HG03354 (cell line): ENCODE results near the gene SQOR.
A peak's percentile ranks its signal among the peaks of the same experiment; 100 is the strongest.
"Not testable (repeated sequence)": the region's sequence is repeated elsewhere in the genome, so short reads cannot be mapped to it uniquely, and the experiment has no call there.

Source experiments
- ATAC-seq: cut with Tn5 transposase; IDR thresholded peaks from one replicate; pipeline ENCODE4 v1.9.1; 2021; ENCODE audit warnings: mild to moderate bottlenecking; ENCODE audit not compliant: unreplicated experiment, poor library complexity, severe bottlenecking

SQOR gene

DNA sequence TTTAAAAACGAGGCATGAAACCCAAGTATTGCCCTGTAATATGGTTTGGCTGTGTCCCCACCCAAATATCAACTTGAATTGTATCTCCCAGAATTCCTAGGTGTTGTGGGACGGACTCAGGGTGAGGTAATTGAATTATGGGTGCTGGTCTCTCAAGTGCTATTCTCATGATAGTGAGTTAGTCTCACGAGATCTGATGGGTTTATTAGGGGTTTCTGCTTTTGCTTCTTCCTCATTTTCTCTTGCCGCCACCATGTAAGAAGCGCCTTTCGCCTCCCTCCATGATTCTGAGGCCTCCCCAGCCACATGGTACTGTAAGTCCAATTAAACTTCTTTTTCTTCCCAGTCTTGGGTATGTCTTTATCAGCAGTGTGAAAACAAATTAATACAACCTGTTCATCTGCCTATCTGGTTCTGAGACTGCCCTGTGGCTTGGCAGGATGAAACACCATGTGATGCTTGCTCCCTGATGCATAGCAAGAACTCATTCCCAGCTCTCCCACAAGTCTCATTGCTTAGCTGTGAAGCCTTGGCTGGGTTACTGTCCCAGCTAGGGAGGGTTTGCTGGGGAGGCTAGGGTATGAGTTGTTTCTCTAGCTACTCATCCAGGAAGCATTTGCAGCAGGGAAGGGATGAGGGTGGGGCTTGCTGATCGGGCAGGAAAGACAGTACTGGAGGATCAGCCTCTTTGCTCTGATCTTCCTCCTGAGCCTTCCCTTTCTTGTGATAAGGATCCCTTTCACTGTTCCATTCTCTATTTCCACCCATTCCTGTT, 3.7 kb upstream of the SQOR start:
- ATAC-seq = no peak

DNA sequence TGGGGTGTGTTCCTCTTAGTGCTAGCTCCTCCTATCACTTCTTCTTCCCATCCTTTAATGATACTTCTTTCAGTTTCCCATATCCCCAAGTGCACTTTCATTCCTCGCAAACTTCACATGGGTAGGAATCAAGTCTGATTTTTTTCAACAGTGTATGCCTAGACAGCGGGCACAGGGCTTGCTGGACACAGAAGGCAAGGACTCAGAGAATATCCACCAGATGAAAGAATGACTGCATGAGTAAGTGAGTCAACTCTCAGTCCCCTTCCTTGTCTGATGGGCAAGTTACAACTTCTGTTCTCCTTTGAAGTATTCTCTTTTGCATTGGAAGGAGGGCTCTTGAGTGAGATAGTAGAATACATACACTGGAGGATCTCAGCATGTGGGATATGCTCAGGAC, 3.1 kb upstream of the SQOR start:
- no peak for ATAC-seq

DNA sequence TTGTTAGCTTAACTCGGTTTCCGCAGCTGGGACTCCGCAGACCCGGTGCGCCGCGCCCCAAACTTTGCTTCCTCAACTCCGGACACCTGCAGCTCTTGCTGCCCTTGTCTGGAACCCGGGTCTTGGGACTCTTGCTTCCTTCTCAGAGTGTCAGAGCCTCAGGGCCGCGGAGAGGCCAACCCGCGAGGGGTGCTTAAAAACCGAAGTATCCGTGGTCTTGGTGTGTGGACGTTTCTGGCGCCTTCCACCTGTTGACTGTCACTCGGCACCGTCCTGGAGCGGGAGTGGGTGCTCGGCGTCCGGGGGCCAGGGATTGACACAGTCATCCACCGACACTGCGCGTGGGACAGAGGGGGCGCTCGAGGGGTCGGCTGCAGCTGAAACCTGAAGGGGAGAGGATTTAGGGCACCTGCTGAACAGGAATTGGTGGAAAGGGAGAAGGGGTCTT, 386 bp downstream of the SQOR start:
- peak; percentile 57 for ATAC-seq

DNA sequence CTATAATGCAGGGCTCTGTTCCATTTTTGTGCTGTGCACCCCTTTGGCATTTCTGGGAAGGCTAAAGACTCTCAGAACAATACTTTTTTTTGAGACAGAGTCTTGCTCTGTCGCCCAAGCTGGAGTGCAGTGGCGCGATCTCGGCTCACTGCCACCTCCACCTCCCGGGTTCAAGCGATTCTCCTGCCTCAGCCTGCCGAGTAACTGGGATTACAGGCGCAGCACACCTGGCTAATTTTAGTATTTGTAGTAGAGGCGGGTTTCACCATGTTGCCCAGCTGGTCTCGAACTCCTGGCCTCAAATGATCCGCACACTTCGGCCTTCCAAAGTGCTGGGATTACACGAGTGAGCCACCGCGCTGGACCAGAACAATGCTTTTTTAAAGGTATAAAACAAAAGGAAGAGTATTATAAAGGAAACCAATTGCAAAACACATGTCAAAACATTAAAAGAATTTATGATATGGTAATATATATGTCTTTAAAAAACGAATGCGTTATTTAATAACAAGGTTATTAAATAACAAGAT, 999 bp downstream of the SQOR start:
- ATAC-seq = no peak

DNA sequence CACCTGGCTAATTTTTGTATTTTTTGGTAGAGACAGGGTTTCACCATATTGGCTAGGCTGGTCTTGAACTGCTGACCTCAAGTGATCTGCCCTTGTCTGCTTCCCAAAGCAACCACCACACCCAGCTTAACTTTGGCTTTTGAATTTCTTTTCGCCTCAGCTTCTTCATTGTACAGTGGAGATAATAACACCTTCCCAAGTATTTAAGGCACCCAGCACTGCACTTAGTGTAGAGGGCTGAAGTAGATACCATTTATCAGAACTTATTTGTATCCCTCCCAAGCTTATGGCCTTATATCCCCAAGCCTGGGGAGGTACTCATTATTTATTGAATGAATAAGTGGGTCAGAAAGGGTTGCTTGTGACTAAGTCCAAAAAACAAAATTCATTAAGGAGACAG, 2.3 kb downstream of the SQOR start:
- ATAC-seq = no peak

DNA sequence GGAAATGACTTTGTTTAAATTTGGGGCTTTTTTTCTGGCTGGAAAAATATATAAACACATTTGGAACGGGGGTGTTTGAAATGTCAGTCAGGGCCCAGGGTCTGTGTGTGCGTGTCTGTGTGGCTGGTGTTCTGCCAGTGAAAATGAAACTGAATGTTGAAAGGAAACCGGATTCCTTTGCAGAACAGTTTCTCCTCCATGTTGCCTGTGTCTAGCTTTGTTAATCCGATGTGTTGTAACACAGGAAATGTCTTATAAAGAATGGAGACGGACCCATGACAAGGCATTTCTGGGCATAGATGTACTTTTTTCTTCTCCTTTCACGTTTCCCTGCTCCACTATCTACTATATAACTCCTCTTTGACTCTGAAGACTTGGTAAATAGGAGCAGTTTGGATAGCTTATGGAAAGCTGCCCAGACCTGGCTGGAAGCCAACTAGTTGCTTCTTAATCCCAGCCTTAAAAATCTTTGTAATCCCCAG, 2.8 kb downstream of the SQOR start:
- ATAC-seq = peak; percentile 58

DNA sequence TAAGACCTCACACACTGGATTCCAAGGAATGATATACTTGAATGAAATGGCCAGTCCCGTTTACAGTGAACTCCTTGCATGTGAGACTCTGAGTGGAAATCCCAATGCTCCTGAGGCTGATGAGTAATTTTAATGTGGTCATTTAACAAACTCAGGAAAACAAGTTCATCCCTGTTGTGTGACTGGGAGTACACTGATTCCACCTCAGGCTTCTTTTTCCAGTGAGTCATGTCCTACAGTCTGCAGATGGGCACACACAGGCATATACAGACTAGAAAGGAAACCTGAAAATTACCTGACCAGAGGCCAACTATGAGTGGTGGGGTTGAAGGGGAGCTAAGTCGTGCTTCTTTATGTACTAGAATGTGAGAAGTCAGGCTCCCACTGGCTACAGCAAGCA, 5.8 kb downstream of the SQOR start:
- ATAC-seq = no peak

DNA sequence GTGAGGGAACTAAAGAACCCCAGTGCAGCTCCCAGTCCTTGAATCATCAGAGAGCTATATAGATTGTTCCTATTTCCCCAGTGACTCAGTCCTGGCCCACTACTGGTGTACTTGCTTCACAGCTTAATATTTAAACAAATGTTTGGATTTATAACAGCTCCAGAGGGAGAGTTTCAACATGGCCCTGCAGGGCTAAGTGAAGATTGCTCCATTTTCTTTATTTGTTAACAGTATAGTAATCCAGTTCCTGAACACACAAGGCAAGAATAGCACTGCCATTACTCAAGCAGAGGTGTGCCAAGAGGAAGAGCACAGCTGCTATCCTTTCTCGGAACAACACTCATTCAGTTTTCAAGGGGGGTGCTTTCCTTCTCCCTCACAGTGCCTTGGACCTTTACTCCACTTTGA, 6.5 kb downstream of the SQOR start:
- ATAC-seq = no peak

DNA sequence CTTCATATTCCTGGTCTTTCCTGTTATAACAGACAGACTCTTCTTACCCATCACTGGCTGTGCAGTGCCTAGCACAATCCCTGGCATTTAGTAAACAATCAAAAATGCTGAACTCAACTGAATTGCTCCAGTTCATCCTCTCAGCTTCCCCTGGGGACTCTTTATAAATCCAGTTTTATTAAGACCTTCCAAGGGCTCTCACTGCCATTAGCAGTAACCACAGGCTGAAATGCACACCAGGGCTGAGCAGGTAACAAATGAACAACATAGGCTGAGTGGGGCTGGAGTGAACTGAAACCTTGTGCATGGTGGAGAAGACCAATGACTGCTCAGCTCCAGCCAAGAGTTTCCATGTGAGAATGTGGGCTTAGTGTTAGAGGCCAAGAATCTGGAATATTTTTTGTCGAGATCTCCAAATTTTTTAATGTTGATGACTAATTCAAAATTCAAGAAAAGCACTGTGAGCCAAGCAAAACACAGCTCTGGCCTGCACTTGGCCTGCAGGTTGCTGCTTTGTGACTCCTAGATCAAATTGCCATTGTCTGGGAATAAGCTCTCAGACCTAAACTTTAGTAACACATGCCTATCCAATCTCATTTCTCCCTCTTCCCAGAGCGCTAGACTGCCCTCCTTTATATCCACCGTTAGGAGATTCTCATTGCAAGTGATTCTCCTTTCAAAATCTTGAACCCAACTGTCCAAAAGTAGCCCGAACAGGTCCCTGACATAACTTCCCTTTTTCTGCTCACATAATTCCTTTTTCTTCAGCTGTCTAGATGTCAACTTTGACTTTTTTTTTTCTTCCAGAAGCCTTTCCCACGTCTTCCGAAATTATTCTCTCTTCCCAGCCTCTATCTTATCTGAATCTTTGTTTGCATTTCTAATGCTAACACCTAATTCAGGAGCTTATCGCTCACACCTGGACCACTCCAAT, 7.4 kb downstream of the SQOR start:
- no peak for ATAC-seq

DNA sequence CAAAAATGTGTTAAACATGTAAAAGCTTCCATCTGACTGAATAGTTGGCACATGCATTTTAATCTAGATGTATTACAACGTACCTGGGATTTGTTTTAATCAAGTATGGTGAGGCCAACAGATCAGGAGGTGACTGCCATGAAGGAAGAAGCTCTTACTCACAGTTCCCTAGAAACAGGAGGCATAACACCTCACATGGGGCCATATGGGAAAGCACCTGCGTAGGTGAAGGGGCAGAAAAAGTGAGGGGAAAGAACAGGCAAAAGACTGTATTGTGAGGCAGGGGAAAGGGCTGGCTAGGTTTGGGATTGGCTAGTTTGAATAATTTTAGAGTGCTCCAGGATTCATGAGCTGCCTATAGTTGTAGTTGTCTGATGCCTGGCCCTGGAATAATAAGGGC, 9.6 kb downstream of the SQOR start:
- ATAC-seq = no peak

DNA sequence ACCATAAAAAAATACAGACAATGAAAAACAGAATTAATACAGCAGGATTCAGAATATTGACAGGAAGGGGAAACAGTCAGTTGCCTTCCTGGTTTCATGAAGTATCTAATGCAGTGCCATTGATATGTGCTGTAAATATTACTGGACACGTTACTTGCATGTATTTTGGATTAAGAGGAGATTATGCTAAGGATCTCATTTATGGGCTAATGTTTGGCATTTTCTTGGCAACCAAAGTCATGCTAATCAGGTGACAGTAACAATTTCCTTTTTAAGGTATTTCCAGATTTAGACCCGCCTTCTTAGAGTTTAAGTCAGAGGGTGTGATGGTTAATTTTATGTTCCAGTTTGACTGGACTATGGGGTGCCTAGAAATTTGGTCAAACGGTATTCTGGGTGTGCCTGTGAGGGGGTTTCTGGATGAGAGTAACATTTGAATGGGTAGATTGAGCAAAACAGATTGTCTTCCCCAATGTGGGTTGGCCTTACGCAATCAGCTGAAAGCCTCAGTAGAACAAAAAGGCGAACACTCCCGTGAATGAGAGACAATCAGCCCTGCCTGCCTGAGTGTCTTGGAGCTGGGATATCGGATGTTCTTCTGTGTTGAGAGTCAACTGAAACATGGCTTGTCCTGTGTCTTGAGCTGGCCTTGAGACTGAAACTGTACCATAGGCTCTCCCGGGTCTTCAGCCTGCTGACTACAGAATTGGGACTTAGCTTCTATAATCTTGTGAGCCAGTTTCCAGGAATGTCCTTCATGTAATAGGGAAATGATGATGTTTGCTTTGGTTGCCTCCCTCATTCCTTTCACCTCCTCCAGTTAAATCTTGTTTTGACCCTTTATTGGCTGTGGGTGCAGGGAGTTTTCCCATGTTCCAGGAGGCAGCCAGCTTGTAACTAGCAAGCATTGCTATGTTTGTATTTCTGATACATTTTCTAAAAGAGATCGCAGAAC, 10.5 kb downstream of the SQOR start:
- ATAC-seq = no peak

DNA sequence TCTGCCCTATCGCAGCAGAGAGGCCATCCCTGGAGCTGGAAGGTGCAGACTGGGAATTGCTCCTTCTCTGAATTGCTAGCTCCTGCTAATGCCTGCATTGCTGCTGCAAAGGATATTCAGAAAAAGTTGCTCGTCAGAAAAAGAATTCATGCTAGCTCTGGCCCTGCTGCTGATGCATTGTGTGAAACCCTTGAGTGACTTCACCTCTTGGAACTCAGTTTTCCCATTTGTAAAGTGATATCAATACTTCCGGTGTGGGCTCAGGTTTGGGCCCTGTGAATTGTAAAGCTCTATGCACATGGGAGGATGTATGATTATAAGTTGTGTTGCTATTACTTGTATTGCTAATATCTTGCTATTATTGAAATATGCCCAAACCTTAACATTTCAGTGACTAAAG, 11.4 kb downstream of the SQOR start:
- ATAC-seq = no peak

DNA sequence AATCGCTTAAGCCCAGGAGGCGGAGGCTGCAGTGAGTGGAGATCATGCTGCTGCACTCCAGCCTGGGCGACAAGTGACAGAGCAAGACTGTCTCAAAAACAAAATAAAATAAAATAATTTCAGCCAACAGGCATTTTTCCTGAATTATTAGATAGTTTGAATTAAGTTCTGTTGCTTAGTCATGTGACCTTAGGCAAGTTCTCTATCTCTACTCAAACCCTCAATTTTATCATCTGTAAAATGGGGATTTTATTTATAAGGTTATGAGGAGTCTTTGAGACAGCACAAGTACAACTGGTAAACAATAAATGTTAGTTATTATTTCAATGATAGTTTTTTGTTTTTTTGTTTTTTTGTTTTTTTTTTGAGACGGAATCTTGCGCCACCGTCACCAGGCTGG, 13.0 kb downstream of the SQOR start:
- ATAC-seq = no peak

DNA sequence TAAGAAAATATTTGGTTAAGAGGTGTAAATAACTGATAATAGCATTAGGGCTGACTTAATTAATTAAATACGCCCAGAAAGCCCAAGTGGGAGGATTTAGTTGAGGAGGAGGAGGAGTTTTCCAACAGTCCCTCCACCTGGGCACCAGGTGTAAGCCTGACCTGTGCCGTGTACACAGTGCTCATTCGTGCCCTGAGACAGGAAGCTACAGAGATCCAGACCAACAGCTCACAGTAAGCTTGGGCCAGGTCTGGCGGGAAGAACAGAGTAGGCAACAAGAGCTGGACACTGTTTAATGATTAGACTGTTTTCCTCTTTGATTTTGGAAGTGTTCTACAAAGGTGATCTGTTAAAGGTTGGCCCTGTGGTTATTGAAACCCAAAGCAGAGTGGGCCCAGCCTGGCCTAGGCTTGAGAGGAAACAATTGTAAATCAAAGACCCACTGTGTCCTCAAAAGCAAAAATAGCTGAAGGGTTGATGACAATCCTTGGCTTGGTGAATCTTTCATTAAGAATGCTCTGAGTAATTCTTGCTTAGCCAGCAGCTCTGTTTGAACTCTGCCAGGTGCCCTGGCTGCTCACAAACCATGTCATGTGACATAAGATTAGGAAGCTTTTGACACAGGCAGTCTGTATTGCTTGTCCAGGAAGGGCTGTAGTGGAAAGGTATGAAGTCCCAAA, 13.8 kb downstream of the SQOR start:
- ATAC-seq = no peak

DNA sequence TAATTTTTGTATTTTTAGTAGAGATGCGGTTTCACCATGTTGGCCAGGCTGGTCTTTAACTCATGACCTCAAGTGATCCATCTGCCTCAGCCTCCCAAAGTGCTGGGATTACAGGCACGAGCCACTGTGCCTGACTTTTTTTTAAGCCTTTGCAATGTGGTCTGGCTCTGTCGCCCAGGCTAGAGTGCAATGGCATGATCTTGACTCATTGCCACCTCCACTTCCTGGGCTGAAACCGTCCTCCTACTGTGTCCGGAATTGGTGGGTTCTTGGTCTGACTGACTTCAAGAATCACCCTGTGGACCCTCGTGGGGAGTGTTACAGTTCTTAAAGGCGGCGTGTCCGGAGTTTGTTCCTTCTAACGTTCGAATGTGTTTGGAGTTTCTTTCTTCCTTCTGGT, 15.2 kb downstream of the SQOR start:
- ATAC-seq = not testable (repeated sequence)

DNA sequence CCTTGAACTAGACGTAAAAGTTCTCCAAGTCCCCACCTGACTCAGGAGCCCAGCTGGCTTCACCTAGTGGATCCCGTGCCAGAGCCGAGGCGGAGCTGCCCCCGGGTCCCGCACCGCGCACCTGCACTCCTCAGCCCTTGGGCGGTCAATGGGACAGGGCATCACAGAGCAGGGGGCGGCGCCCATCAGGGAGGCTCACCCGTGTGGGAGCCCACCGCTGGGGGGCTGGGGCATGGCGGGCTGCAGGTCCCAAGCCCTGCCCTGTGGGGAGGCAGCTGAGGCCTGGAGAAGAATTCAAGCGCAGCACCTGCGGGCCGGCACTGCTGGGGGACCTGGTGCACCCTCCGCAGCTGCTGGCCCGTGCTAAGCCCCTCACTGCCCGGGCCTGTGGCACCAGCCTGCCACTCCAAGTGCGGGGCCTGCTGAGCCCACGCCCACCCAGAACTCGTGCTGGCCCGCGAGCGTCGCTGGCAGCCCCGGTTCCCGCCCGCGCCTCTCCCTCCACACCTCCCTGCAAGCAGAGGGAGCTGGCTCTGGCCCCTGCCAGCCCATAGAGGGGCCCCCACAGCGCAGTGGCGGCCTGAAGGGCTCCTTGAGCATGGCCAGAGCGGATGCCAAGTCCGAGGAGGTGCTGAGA, 16.2 kb downstream of the SQOR start:
- no peak for ATAC-seq

DNA sequence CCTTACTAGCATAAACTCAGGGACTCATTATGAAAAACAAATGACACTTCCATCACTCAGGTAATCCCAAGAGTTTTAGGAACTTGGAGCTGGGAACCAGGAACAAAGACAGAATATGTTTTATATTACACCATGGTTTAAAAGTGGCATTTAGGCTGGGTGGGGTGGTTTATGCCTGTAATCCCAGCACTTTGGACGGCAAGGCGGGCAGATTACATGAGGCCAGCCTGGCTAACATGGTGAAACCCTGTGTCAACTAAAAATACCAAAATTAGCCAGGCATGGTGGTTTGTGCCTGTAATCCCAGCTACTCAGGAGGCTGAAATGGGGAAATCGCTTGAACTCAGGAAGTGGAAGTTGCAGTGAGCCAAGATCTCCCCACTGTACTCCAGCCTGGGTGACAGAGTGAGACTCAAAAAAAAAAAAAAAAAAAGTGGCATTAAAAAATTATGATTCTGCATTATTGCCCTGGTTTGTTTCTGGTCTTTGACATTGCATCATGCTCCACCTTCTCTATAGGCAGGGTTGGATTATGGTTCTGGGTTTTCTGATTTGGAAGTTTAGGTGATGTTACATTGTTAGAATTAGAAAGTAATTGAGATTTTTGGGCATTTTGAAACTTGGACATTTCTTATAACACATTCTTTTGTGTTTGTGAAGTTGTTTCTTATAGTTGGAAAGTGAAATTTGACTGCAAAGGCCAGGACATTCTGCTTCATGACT, 19.0 kb downstream of the SQOR start:
- ATAC-seq = no peak

DNA sequence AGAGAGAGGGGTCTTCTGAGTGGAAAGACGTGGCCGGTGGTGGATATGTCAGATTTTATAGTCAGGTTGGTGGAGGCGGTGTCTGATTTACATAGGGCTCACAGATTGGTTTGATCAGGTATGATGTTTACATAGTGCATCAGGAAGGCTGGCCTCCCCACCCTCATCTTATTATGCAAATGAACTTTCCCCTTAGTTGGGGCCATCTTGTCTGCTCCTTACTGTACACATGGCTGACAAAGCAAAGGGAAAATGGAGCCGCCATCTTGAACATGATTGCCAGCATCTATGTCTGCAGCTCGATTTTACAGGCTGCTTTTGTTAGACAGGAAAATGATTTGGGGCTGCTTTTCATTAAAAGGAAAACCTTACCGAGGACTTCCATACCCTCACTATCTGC, 19.9 kb downstream of the SQOR start:
- ATAC-seq = no peak
